Measurements from ENCODE around the gene CFAP73.

DNA sequence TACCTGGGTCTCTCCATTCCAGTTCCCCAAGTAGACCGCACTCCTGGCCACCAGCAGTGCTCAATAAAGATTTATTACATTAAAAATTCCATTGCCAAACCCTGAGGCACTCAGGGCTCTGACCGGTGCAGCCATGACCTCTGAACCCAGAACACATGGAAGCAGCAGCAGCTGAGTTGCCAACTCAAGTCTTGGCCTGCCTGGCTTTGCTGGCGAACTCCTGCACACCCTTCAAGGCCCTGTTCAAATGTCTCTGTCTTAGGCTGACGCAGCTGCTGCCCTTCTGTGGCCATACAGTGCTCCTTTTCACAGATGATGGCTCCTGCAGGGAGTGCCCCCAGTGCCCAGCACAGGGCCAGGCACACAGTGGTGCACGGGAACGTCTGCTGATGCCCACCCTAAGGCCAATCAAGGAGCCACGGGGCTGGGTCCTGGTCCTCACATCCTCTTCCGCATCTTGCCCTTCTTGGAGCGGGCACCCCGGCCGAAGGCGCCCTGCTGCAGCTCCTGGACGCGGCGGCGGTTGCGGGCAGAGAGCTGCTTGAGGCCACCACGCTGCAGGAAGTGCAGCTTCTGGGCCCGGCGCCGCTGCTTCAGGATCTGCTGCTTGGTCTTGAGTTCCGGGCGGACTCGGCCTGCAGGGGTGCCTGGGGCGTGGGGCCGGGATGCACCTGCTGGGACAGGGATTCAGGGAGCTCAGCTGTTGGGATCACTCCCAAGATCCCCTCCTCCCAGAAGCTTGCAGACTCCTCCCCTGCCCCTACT is 9.1 kb downstream of the CFAP73 start:
- no peak for TF ChIP-seq POLR2A (IDR thresholded peaks at IDR 0.05)
- TF ChIP-seq, protein P1, sequence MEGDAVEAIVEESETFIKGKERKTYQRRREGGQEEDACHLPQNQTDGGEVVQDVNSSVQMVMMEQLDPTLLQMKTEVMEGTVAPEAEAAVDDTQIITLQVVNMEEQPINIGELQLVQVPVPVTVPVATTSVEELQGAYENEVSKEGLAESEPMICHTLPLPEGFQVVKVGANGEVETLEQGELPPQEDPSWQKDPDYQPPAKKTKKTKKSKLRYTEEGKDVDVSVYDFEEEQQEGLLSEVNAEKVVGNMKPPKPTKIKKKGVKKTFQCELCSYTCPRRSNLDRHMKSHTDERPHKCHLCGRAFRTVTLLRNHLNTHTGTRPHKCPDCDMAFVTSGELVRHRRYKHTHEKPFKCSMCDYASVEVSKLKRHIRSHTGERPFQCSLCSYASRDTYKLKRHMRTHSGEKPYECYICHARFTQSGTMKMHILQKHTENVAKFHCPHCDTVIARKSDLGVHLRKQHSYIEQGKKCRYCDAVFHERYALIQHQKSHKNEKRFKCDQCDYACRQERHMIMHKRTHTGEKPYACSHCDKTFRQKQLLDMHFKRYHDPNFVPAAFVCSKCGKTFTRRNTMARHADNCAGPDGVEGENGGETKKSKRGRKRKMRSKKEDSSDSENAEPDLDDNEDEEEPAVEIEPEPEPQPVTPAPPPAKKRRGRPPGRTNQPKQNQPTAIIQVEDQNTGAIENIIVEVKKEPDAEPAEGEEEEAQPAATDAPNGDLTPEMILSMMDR (IDR thresholded peaks at IDR 0.05) = no peak
